Suppressor macrophage (primary cell): ENCODE results near the gene BAZ2B.
A peak's percentile ranks its signal among the peaks of the same experiment; 100 is the strongest.
"Not testable (repeated sequence)": the region's sequence is repeated elsewhere in the genome, so short reads cannot be mapped to it uniquely, and the experiment has no call there.

ENCODE experiments used
- DNase-seq, 4 experiments: peaks; one replicate each; pipeline ENCODE4 v3.0.0-alpha.2; 2020 to 2022

Gene BAZ2B

DNA sequence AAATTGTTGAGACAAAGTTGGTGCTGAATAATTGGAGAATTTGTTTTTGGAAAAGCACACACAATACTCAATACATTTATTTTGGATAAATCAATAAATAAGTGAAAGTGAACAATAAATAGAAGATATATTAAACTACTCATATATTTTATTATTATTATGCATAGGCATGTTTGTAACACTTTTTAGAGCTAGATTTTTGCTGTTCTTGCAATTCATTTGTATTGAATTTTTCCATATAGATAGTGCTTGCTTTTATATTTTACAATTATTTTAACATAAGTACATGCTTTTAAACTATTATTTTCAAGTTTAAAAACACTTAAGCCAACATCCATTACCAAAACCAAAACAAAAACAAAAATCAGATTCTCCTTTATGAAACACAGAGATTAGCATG, 43.9 kb downstream of the BAZ2B start:
- no peak for DNase-seq

DNA sequence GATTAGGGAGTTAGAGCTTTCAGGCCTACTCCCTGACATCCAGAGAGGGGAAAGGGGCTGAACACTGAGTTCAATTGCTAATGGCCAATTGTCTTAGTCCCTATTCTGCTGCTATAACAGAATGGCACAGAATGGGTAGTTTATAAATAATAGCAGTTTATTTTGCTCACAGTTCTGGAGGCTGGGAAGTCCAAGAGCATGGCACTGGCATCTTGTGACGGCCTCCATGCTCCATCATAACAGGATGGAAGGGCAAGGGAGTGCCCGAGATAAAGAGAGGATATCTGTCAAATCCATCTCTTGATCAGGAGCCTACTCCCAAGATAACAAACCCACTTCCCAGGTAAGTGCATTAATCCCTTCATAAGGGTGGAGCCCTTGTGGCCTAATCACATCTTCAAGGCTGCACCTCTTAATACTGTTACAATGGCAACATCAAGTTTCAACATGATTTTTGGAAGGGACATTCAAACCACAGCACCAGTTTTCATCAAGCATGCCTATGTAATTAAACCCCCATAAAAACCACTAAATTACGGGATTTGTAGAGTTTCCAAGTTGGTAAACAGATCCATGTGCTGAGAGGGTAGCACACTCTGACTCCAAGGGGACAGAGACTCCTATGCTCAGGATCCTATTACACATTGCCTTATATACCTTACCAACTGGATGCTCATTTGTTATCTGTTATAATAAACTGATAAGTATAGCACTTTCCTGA, 44.6 kb downstream of the BAZ2B start:
- DNase-seq = no peak

DNA sequence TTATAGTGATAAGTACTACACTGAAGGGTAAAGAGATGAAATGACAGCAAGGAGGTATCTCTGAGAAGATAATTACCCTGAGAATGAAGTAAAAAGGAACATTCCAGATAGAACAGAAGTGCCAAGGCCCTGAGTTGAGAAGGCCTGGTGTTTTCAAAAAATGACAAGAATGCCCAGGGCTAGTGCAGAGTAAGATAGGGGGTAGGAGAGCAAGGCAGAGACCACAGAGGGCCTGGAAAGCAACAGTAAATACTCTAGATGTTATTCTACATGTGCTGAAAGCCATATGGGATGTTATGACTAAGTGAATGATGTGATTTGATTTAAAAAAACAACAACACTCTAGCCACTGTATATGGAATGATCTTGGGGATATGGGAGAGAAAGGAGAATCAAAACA, 52.3 kb downstream of the BAZ2B start:
- DNase-seq = no peak

DNA sequence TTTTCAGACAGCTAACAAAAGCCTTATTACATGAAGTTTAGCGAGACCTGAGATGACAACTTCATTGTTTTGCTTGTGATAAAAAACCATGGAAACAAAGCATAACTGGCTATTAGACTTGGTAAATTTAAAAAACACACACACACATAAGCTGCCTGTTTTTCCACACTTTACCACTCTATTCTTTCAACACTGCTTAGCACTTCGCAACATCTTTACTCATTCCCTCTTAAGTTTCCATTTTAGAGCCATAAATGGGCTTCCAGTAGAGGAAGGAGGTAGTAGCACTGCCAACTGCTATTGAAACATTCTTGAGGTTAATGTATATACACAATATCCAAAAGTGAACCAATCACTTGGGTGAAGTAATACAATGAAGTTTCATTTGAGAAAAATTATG, 54.1 kb downstream of the BAZ2B start:
- peak; percentile 21 to 76 (median 56) for DNase-seq

DNA sequence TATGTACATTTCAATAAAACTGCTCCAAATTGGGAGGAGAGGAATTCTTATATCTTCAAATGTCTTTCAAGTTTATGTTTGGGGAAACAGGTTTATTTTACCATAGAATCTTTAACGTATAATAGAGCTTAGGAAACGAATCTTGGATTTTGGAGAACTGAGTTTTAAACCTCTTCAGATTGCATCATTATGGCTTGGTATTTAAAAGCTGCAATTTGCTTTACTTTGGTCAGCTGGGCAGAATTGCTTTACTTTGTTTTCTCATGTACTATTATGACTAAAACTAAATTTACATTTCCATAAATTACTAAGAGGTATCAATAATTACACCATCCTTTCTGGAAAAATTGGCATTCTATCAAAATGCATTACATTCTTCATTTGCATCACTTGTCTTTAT, 54.6 kb downstream of the BAZ2B start:
- peak in 3 of 4 experiments; percentile 6 to 58 (median 41) for DNase-seq

DNA sequence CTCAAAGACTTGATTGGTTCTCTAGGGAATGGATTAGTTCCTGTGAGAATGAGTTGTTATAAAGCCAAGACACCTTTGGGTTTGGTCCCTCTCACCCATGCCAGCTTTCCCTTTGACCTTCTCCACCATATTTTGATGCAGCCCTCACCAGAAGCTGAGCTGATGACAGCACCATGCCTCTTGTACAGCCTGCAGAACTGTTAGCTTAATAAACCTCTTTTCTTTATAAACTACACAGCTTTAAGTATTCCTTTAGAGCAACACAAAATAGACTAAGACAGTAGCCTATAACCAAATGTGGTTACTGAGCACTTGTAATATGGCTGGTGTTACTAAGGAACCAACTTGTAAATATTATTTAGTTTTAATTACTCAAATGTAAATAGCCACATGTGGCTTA, 55.1 kb downstream of the BAZ2B start:
- no peak for DNase-seq

DNA sequence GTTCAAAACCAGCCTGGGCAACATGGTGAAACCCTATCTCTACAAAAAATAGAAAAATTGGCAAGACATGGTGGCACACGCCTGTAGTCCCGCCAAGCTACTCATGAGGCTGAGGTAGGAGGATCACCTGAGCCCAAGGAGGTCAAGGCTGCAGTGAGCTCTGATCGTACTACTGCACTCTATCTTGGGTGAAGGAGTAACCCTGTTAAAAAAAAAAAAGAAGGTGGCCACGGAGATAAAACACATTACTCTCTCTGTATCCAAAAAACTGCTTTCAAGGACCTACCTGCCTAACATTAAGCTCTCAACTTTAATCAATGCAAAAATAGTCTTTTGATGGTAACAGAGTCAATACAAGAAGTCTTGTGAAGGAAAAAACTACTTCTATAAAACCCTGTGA, 57.3 kb downstream of the BAZ2B start:
- DNase-seq = no peak

DNA sequence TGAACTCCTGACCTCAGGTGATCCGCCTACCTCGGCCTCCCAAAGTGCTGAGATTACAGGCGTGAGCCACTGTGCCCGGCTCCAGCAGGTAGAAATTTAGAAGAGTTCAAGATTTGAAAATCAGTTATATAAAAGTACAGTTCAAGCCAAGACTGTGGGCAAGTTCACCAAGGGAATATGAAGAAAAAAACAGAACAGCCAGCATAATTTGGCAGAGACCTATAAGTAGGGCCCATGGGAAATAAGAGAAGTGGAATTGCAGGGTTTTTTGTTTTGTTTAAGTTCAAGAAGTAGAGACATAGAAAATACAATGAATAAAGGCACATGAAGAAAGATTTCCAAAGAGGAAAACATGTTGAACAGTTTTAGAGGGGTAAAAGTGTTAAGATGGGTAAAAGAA, 57.9 kb downstream of the BAZ2B start:
- DNase-seq = no peak

DNA sequence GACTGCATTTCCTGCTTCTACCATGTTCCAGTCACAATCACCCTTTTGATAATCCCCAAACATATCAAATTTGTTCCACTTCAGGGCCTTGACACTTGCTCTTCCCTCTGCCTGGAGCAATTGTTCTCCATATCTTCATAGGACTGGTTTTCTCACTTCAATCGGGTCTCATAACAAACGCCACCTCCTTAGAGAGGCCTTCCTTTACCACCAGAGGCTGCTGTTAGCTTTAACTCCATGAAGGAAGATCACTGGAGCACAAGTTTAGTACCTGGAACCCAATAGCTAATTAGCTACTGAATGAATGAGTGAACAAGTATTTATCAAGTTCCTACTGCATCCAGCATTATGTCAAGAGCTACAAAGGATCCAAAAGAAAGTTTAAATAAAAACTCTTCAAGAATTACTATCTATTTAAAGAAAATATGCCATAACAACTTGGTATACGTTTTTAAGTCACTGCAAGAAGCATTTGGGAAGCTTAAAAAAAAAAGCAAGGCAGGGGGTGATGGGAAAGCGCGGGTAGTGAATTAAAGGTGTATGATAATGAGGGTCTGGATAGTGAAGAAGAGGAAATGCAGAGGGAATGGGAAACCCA, 58.8 kb downstream of the BAZ2B start:
- peak; percentile 3 to 51 (median 26) for DNase-seq

DNA sequence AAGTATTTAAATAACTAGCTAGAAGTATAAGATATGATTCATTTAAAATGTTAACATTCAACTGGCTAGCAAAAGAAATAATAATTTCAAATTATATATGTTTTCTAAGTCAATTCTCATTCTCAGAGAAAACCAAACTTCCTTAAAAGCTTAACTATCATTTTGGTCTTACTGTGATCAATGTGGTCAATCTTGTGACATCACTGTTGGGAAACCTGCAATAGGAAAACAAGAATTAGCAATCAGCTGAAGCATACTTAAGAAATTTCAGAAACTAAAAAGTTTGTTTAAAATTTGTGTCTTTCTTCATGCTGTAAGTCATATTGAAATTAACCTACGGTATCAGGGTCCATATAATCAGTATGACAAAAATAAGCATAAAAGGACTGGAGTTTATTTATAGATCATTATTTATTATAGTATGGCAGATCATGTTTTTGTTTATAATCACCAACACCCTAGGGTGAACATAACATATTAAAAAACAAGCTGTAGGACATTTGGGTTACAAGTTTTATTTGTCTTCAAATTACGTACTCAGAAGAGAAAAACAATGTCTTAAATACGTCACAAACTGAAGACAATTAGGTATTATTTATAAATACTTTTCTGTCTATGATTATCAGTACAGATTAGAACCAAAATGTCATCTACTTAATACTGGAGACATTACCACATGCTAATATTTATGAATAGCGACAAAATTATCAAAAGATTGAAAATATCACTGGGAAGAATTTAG, 60.5 kb downstream of the BAZ2B start:
- peak; percentile 34 to 76 (median 58) for DNase-seq

DNA sequence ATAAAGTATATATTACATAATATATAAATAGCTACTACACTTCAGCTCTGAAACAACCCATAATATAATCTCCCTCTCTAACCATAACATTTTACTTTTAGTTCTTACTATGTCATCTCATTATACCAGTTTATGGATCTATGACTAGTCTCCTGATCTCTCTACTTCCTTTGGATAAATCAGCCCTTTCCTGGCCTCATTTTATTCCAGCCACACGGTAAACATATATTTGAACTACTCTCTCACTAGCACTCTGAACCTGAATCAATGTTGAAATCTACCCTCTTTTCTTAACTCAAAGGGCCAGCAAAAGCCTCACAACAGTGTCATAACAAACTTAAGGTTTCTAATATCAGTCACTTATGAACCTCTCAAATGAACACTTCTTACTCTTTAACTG, 62.6 kb downstream of the BAZ2B start:
- no peak for DNase-seq

DNA sequence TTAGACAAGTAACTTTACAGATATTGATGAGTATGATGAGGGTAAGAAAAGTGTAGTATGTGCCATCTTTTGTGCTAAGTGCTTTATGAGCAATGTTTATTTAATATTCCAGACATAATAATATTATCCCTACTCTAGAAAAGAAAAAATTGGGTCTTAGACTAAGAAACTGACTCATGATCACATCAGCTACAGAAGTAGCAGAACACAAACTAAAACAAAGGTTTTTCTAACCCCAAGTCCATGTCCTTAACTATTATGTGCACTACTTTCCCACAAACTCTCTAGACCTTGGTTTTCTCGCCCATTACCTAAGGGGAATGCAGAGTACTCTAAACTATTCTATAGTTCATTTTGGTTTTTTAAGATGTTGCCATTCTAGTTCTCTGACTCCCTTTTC, 64.5 kb downstream of the BAZ2B start:
- DNase-seq = no peak

DNA sequence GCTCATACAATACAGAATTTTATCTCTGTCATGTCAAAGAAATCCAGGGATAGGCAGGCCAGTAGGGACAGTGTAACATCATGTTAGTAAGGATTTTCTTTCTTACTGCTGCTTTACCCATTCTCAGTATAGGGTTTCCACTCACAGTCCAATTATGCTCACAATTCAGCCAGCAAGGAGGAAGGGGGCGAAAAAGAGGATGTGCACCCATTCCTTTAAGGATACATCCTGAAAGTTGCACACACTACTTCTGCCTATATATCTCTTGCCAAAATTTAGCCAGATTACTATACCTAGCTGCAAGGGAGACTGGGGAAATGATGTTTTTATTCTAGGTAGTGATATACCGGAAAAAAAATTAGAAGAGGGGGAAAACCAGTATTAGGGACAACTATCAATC, 66.1 kb downstream of the BAZ2B start:
- peak; percentile 34 to 57 (median 46) for DNase-seq

DNA sequence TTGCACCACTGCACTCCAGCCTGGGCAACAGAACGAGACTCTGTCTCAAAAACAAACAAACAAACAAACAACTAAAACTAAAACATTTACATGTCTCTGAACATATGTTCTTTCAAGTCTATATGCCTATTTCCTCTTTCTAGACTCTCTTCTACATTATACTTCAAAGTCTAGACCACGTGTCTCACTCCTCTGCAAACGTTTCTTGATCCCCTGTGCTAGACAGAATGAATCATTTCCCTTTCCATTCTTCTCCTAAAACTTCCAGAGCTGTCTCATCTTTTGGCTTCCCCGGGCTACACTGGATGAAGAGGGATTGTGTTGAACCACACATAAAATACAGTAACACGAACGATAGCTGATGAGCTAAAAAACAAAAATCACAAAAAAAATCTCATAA, 67.1 kb downstream of the BAZ2B start:
- DNase-seq = peak; percentile 27 to 68 (median 47)

DNA sequence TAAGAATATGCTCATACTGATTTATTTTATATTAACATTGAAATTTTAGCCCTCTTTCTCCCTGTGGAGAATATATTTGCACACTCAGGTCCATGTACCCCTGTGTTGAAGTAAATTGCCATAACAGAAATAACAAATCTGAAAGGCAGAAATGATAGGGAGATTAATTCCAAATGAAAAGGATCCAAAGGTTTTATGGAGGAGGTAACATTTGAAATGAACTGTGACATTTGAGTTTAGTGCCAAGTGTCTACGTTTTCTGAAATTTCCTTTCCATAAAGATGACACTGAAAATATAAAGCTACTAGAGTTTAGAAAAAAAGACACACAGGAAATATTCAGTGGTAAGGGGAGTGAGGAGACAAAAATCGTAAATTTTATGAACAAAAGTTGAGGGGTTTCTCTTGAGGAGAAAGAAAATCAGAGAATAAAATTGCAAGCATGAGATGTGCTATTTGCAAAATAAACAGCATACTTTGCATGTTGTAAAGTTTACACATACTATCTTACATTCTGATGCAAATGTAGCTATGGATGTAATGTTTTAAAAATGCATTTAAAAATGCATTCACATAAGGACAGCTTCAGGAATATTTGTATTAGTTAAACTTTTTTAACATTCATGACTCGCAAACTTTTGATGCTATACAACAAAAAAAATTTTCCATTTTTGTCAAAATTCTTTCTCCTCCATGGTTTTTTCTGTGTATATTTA, 69.5 kb downstream of the BAZ2B start:
- DNase-seq = no peak

DNA sequence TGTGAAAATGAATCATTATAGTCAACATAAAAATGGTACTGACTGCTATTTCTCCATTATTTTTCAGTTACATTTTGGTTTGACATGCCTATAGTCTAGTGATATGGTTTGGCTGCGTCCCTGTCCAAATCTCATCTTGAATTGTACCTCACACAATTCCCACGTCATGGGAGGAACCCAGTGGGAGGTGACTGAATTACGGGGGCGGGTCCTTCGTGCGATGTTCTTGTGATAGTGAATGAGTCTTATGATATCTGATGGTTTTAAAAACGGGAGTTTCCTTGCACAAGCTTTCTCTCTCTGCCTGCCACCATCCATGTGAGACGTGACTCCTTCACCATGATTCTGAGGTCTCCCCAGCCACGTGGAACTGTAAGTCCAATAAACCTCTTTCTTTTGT, 70.3 kb downstream of the BAZ2B start:
- no peak for DNase-seq

DNA sequence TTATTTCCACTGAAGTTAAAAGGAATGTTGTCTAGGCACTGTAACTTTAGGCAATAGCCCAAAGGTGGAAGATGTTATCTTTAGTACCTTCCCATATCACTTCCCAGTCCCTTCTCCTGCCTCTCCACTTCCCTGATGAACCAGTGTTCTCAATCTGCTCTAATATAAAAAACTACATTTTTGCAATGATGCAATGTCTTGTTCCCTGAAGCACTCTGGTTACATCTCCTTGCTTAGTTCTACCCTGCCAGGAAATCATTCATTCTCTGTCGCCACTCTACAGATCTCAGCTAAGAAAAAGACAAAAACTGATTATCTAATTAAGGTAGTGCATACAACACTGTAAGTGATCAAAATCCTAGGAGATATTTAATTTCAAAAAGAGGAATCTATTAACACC, 71.3 kb downstream of the BAZ2B start:
- no peak for DNase-seq

DNA sequence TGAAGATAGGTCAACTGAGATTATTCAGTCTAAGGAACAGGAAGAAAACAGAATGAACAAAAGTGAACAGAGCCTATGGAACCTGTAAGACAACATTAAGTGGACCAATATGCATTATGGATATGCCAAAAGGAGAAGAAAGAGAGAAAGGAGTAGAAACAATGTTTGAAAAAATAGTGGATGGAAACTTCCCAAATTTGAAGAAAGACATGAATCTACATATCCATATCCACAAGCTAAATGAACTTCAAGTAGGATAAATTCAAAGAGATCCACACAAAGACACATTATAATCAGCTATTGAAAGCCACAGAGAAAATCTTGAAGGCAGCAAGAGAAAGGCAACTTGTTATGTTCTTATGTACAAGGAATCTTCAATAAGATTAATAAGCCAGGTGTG, 74.2 kb downstream of the BAZ2B start:
- no peak for DNase-seq

DNA sequence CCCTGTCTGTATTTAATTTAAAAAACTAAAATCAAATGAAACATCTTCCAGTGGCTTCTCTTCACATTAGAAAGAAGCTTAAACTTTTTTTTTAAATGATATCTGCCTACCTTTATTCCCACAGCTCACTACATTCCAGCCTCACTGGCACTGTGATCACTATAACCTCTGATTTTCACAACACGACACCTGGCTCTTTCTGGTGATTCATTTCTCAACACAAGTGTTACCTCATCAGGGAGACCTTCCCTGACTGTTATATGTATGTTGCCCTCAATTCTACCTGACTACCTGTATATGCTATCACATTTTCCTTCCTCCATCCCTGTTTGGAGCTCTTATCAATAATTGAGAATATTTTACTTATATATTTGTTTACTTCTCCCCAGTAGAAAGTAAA, 76.6 kb downstream of the BAZ2B start:
- DNase-seq = no peak

DNA sequence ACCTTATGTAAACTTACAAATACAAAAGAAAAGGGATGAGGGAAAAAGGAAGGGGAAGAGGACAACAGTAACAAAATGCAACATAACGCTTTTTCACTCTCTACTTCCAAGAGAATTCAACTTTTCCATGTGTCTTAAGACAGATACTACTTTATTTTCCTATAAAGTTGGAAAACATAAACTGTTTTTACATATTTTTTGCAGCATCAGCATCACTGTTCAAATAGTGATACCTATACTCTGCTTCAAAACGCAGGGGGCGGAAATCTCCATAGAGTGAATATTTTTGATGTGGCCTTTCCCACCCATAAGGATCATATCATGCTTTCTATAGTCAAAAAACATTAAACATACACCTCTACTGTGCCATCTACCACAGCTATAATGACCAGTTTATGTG, 77.5 kb downstream of the BAZ2B start:
- no peak for DNase-seq

DNA sequence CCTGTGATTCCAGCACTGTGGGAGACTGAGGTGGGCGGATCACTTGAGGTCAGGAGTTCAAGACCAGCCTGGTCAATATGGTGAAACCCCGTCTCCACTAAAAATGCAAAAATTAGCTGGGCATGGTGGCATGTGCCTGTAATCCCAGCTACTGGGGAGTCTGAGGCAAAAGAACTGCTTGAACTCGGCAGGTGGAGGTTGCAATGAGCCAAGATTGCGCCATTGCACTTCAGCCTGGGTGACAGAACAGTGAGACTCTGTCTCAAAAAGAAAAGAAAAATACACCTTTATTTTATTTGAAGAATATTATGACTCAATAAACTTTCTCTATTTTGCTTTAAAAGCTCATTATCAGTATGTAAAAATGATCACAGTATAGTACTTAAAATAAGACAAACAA, 81.1 kb downstream of the BAZ2B start:
- not testable (repeated sequence) for DNase-seq

DNA sequence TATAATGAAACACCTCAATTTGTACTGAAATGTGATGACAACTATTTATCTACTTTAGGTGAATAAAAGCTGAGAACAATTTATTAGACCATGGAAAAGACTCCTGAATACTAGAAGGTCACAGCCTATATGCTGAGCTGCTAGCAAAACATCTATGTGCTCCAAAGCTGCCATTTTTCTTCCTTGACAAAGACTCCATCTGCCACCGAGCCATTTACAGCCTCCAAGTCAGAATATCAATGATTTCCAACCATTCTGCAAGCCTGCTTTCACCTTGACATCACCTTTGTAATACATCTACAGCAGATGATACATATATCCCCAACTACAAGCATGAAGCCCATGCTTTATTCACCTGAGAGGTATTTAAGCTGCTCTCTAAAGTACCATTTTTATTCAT, 84.9 kb downstream of the BAZ2B start:
- no peak for DNase-seq

DNA sequence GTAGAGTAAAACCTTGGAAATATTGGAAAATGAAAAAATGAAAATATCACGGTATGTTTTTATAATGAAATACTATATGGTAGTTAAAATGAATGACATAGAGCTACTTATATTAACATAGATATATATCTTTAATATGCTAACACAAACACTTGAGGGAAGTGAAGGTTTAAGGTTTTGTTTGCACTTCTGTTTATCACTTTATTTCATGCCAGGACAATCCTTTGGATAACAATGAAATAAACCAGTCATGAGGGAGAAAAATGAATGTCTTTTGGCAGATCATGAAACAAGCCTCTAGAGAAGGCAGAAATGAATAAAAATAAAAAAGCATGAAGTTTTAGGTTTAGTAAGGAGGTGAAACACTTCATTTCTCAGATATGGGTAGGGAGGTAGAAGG, 89.9 kb downstream of the BAZ2B start:
- no peak for DNase-seq
